Naive B cell (primary cell): ENCODE measurements around the gene MRGPRE. TPM values are rescaled to one million over a fixed set of nuclear protein-coding genes. Genes with fewer than 3 reads are reported as not detected.

Experiments
- ATAC-seq, 2 donors: fragments of 150-1000 bp; cut with Tn5 transposase; 2 replicates each; pipeline ENCODE4 v1.10.0; 2021; ENCODE audit warnings: low read depth in 2 of 2, mild to moderate bottlenecking in 2 of 2, moderate library complexity in 2 of 2
- DNase-seq: peaks from one replicate; pipeline ENCODE4 v3.0.0; 2022
- H3K27ac Mint-ChIP-seq, 6 donors: one replicate each; pipeline ENCODE4 v1.8.0; 2020 to 2022; ENCODE audit warnings: mild to moderate bottlenecking in 6 of 6, mixed read lengths in 6 of 6, moderate library complexity in 5 of 6, inconsistent platforms in 2 of 6
- H3K27me3 Mint-ChIP-seq, 3 donors: one replicate each; pipeline ENCODE4 v1.8.0; 2021 to 2022; ENCODE audit warnings: mixed read lengths in 3 of 3, mild to moderate bottlenecking in 1 of 3
- H3K36me3 Mint-ChIP-seq, 2 donors: one replicate each; pipeline ENCODE4 v1.8.0; 2020 to 2022; ENCODE audit warnings: mixed read lengths in 2 of 2, inconsistent platforms in 1 of 2, mild to moderate bottlenecking in 1 of 2
- H3K4me1 Mint-ChIP-seq, 3 donors: one replicate each; pipeline ENCODE4 v1.8.0; 2020 to 2022; ENCODE audit warnings: mixed read lengths in 3 of 3, inconsistent platforms in 1 of 3, mild to moderate bottlenecking in 1 of 3, moderate library complexity in 1 of 3
- H3K4me3 Mint-ChIP-seq, 8 donors: one replicate each; pipeline ENCODE4 v1.8.0; 2020 to 2022; ENCODE audit warnings: mild to moderate bottlenecking in 8 of 8, mixed read lengths in 8 of 8, moderate library complexity in 8 of 8, inconsistent platforms in 2 of 8
- H3K9me3 Mint-ChIP-seq, 7 donors: one replicate each; pipeline ENCODE4 v1.8.0; 2020 to 2022; ENCODE audit warnings: mixed read lengths in 7 of 7, mild to moderate bottlenecking in 5 of 7, inconsistent platforms in 2 of 7, moderate library complexity in 1 of 7
- polyA plus RNA-seq, 6 donors: library from polyadenylated mRNA; unstranded; fragments of 300-500 nt; fragmentation: Illumina TruSeq; gene quantifications; one replicate each; pipeline ENCODE4 v1.2.3, GENCODE V29; 2021; ENCODE audit warnings: low read depth in 6 of 6

MRGPRE gene
- polyA plus RNA-seq, 6 donors from 2014 or later: not detected

GRCh38 chr11:3181725-3182461 lies 50.3 kb downstream of the MRGPRE start:
- Mint-ChIP-seq H3K4me3 (no peak overlapping the region), H3K27ac (no peak overlapping the region), H3K9me3 (peaks cover under 1 to 29% (median 8%) of the 10 kb centered on the region in 7 donors), H3K4me1 (peaks cover 0 to 5% (median 0%) of the 10 kb centered on the region in 3 donors), H3K36me3 (no peaks in the 10 kb centered on the region), H3K27me3 (peaks cover 0 to 13% (median 8%) of the 10 kb centered on the region in 3 donors)
- ATAC-seq (no peak), DNase-seq (no peak)

- Mint-ChIP-seq H3K36me3 (peaks cover 0 to 2% of the 10 kb centered on the region in 2 donors), H3K9me3 (peaks cover 5 to 39% (median 12%) of the 10 kb centered on the region in 7 donors), H3K4me1 (peaks cover 0 to 5% (median 0%) of the 10 kb centered on the region in 3 donors), H3K27me3 (peaks cover 2 to 13% (median 10%) of the 10 kb centered on the region in 3 donors), H3K27ac (no peak overlapping the region), H3K4me3 (no peak overlapping the region)
- DNase-seq (no peak), ATAC-seq (no peak)
Observed at GRCh38 chr11:3180869-3181268, 51.3 kb downstream of the MRGPRE start.

GRCh38 chr11:3178349-3178748 lies 53.9 kb downstream of the MRGPRE start:
- Mint-ChIP-seq H3K27me3 (peaks cover 11 to 16% (median 13%) of the 10 kb centered on the region in 3 donors), H3K9me3 (peaks cover 9 to 46% (median 18%) of the 10 kb centered on the region in 7 donors), H3K36me3 (peaks cover 5 to 10% of the 10 kb centered on the region in 2 donors), H3K4me3 (no peak overlapping the region), H3K27ac (peak overlapping the region in 1 of 6 donors; percentile 16), H3K4me1 (no peaks in the 10 kb centered on the region)
- ATAC-seq: no peak
- DNase-seq: no peak

- H3K4me1 Mint-ChIP-seq: no peaks in the 10 kb centered on the region
- no peak overlapping the region for H3K4me3 Mint-ChIP-seq
- H3K27me3 Mint-ChIP-seq: peaks cover 11 to 16% (median 13%) of the 10 kb centered on the region in 3 donors
- ATAC-seq: no peak
- H3K9me3 Mint-ChIP-seq: peaks cover 9 to 46% (median 18%) of the 10 kb centered on the region in 7 donors
- H3K36me3 Mint-ChIP-seq: peaks cover 5 to 10% of the 10 kb centered on the region in 2 donors
- no peak overlapping the region for H3K27ac Mint-ChIP-seq
- no peak for DNase-seq
Observed at GRCh38 chr11:3177931-3178330, 54.3 kb downstream of the MRGPRE start.

Other genes starting within 250 kb of the MRGPRE start
- gene NAP1L4, start 240.1 kb downstream of the MRGPRE start, polyA plus RNA-seq: 10 to 100 TPM; 57.8 to 78.2 (median 65.1) TPM
- 10 to 100 TPM; 18.8 to 32.7 (median 27.2) TPM for gene CARS1, start 175.0 kb downstream of the MRGPRE start, polyA plus RNA-seq
- under 1 TPM in 2 of 6 donors, not detected in 4; 0.12 to 0.25 TPM for gene OSBPL5, start 67.1 kb downstream of the MRGPRE start, polyA plus RNA-seq
- gene MRGPRG, start 13.6 kb downstream of the MRGPRE start, polyA plus RNA-seq: not detected
- 10 to 100 TPM; 21.7 to 33.2 (median 28.0) TPM for gene ZNF195, start 146.7 kb upstream of the MRGPRE start, polyA plus RNA-seq